Measurements from ENCODE around the gene PPP6R2. TPM values are rescaled to one million over a fixed set of nuclear protein-coding genes. Genes with fewer than 3 reads are reported as not detected.
A peak's percentile ranks its signal among the peaks of the same experiment; 100 is the strongest.
"Not testable (repeated sequence)": the region's sequence is repeated elsewhere in the genome, so short reads cannot be mapped to it uniquely, and the experiment has no call there.

PPP6R2 gene
- total and polyA plus RNA-seq, 7 experiments from 2014 or later: 17.0 to 88.1 (median 63.9) TPM

DNA sequence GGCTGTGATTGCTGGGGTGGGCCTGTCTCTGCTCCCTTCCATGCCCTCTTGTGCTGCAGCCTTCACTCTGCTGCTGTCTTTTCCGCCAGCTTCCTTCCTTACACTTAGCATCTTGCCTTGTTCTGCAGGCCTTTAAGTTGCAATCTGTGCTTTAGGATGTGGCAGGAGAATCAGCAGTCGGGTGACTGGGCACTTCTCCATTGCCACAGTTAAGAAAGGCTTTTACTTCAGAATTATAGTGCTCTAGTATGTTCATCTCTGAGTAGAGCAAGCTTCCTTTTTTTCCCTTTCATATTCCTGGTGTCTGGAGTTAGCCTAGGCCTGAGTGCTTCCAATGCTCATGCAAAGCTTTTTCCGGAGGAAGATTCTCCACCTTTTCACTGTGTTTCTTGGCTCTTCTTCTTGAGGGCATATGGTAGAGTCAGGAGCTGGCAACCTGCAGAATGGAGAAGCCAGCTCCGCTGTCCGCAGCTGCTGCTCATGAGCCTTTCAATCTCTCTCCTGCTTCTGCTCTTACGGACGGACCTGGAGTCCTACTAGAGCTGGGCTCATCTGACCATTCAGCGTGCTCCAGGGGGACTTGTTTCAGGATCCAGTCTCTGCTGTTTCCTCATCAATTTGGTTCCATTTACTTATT, 20.2 kb downstream of the PPP6R2 start:
- Mint-ChIP-seq H3K9me3 (peaks cover 0 to 3% (median 0%) of the 10 kb centered on the region in 11 donors), H3K4me3 (no peak overlapping the region), H3K36me3 (peaks cover 4 to 35% (median 25%) of the 10 kb centered on the region in 5 donors), H3K4me1 (peaks cover 26 to 69% (median 62%) of the 10 kb centered on the region in 7 donors), H3K27ac (peak overlapping the region in 3 of 9 donors; percentile 34 to 61 (median 58)), H3K27me3 (no peaks in the 10 kb centered on the region)
- ChIA-PET CTCF (no interaction called here), POLR2A (no interaction called here)
- Histone ChIP-seq H3K9me3 (ENCODE audit: control insufficient read depth in 2 of 3, low read length in 3 of 3) (no peaks in the 10 kb centered on the region), H3K27me3 (ENCODE audit: control insufficient read depth in 2 of 2, insufficient read depth in 2 of 2, low read length in 2 of 2) (no peaks in the 10 kb centered on the region), H3K4me1 (ENCODE audit: control insufficient read depth in 2 of 2, insufficient read depth in 2 of 2, low read length in 2 of 2) (peaks cover 11 to 23% of the 10 kb centered on the region in 2 donors), H3K27ac (ENCODE audit: low read depth, low read length) (no peak overlapping the region), H3K36me3 (ENCODE audit: control insufficient read depth in 2 of 3, insufficient read depth in 3 of 3, low read length in 3 of 3) (peaks cover 0 to 28% (median 7%) of the 10 kb centered on the region in 3 experiments), H3K4me3 (ENCODE audit: low read length) (no peak overlapping the region)
- intact Hi-C loops (cut with micrococcal nuclease): no loop called here
- ATAC-seq (no peak), DNase-seq (no peak)

DNA sequence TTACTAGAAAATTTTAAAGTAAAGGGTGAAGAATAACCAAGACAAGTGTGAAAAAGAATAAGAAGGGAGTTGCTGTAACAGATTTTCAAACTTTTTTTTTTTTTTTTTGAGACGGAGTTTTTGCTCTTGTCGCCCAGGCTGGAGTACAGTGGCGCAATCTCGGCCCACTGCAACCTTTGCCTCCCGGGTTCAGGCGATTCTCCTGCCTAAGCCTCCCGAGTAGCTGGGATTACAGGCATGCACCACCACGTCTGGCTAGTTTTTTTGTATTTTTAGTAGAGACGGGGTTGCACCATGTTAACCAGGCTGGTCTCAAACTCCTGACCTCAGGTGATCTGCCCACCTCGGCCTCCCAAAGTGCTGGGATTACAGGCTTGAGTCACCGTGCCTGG, 20.7 kb downstream of the PPP6R2 start:
- DNase-seq; POLR2A ChIA-PET; H3K27me3 ChIP-seq (ENCODE audit: control insufficient read depth in 2 of 2, insufficient read depth in 2 of 2, low read length in 2 of 2); CTCF ChIA-PET; H3K9me3 ChIP-seq (ENCODE audit: control insufficient read depth in 2 of 3, low read length in 3 of 3); H3K27ac Mint-ChIP-seq; H3K27ac ChIP-seq (ENCODE audit: low read depth, low read length); H3K27me3 Mint-ChIP-seq; intact Hi-C loops (cut with micrococcal nuclease); H3K9me3 Mint-ChIP-seq; H3K4me3 ChIP-seq (ENCODE audit: low read length); H3K4me3 Mint-ChIP-seq; ATAC-seq: not testable (repeated sequence)
- Histone ChIP-seq H3K4me1 (ENCODE audit: control insufficient read depth in 2 of 2, insufficient read depth in 2 of 2, low read length in 2 of 2) (peaks cover 11 to 23% of the 10 kb centered on the region in 2 donors), H3K36me3 (ENCODE audit: control insufficient read depth in 2 of 3, insufficient read depth in 3 of 3, low read length in 3 of 3) (peaks cover 0 to 31% (median 7%) of the 10 kb centered on the region in 3 experiments)
- Mint-ChIP-seq H3K36me3 (peaks cover 4 to 35% (median 26%) of the 10 kb centered on the region in 5 donors), H3K4me1 (peaks cover 24 to 64% (median 57%) of the 10 kb centered on the region in 7 donors)

DNA sequence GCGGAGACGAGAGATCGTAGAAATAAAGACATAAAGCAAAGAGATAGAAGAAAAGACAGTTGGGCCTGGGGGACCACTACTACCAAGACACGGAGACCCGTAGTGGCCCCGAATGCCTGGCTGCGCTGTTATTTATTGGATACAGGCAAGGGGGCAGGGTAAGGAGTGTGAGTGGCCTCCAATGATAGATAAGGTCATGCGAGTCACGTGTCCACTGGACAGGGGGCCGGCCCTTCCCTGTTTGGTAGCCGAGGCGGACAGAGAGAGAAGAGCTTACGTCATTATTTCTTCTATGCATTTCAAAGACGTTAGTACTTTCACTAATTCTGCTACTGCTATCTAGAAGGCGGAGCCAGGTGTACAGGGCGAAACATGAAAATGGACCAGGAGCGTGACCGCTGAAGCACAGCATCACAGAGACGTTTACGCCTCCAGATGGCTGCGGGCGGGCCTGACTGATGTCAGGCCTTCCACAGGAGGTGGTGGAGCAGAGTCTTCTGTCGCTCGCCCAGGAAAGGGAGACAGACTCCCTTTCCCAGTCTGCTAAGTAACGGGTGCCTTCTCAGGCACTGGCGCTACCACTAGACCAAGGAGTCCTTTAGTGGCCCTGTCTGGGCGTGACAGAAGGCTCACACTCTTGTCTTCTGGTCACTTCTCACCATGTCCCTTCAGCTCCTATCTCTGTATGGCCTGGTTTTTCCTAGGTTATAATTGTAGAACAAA, 24.8 kb downstream of the PPP6R2 start:
- peaks cover 0 to 21% (median 17%) of the 10 kb centered on the region in 5 donors for H3K36me3 Mint-ChIP-seq
- Histone ChIP-seq H3K9me3 (ENCODE audit: control insufficient read depth in 2 of 3, low read length in 3 of 3) (no peaks in the 10 kb centered on the region), H3K4me1 (ENCODE audit: control insufficient read depth in 2 of 2, insufficient read depth in 2 of 2, low read length in 2 of 2) (no peaks in the 10 kb centered on the region), H3K36me3 (ENCODE audit: control insufficient read depth in 2 of 3, insufficient read depth in 3 of 3, low read length in 3 of 3) (peaks cover 0 to 11% (median 0%) of the 10 kb centered on the region in 3 experiments), H3K4me3 (ENCODE audit: low read length) (no peak overlapping the region), H3K27ac (ENCODE audit: low read depth, low read length) (no peak overlapping the region), H3K27me3 (ENCODE audit: control insufficient read depth in 2 of 2, insufficient read depth in 2 of 2, low read length in 2 of 2) (no peaks in the 10 kb centered on the region)
- ChIA-PET CTCF (interaction anchor here (0.8 kb wide), 1 partner anchor 180 kb away, joined by 3 read pairs; no protein-coding TSS in a partner anchor), POLR2A (no interaction called here)
- H3K4me3 Mint-ChIP-seq: no peak overlapping the region
- intact Hi-C loops (cut with micrococcal nuclease): no loop called here
- H3K4me1 Mint-ChIP-seq: peaks cover 7 to 33% (median 27%) of the 10 kb centered on the region in 7 donors
- DNase-seq: no peak
- ATAC-seq: no peak
- no peaks in the 10 kb centered on the region for H3K9me3 Mint-ChIP-seq
- H3K27me3 Mint-ChIP-seq: no peaks in the 10 kb centered on the region
- H3K27ac Mint-ChIP-seq: no peak overlapping the region

DNA sequence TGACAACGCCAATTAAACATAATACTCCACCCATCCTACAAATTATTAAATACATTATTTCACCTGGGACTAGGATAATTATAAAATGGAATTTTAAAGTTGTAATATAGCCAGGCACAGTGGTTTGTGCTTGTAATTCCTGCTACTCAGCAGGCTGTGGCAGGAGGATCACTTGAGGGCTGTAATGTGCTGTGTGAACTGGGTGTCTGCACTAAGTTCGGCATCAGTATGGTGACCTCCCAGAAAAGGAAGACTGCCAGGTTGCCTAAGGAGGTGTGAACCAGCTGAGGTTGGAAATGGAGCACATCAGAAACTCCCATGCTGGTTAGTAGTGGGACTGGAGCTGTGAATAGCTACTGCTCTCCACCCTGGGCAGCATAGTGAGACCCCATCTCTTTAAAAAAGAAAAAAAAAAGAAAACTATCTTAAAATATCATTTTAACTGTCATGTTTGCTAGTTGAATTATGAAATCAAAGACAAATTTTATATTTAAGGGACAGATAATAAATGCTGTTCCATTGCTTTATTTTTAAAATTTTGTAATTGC, 28.0 kb downstream of the PPP6R2 start:
- Mint-ChIP-seq H3K36me3 (peaks cover 0 to 28% (median 22%) of the 10 kb centered on the region in 5 donors), H3K4me3 (no peak overlapping the region), H3K27me3 (no peaks in the 10 kb centered on the region), H3K27ac (peak overlapping the region in 1 of 9 donors; percentile 56), H3K9me3 (no peaks in the 10 kb centered on the region), H3K4me1 (peaks cover 7 to 31% (median 21%) of the 10 kb centered on the region in 7 donors)
- ChIA-PET POLR2A (no interaction called here), CTCF (no interaction called here)
- peaks cover 6 to 27% (median 18%) of the 10 kb centered on the region in 3 experiments for H3K36me3 ChIP-seq (ENCODE audit: control insufficient read depth in 2 of 3, insufficient read depth in 3 of 3, low read length in 3 of 3)
- peaks cover 0 to 3% of the 10 kb centered on the region in 2 donors for H3K4me1 ChIP-seq (ENCODE audit: control insufficient read depth in 2 of 2, insufficient read depth in 2 of 2, low read length in 2 of 2)
- H3K27me3 ChIP-seq (ENCODE audit: control insufficient read depth in 2 of 2, insufficient read depth in 2 of 2, low read length in 2 of 2): no peaks in the 10 kb centered on the region
- DNase-seq (no peak), ATAC-seq (no peak)
- no peaks in the 10 kb centered on the region for H3K9me3 ChIP-seq (ENCODE audit: control insufficient read depth in 2 of 3, low read length in 3 of 3)
- H3K27ac ChIP-seq (ENCODE audit: low read depth, low read length): no peak overlapping the region
- H3K4me3 ChIP-seq (ENCODE audit: low read length): no peak overlapping the region
- intact Hi-C loops (cut with micrococcal nuclease): no loop called here

DNA sequence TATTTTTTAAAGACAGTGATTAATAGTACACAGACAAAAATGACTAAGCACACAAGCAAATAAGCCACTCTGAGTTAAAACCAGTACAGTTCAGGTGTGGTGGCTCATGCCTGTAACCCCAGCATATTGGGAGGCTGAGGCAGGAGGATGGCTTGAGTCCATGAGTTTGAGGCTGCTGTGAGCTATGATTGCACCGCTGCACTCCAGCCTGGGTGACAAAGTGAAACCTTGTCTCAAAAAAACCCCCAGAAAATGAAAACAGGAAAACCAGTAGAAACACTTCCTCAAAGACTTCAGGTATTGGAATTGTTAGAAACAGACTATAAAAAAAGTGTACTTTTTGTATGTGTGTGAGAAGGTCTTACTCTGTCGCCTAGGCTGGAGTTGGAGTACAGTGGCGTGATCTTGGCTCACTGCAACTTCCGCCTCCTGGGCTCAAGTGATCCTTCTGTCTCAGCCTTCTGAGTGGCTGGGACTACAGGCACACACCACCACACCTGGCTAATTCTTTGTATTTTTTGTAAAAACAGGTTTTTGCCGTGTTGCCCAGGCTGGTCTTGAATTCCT, 33.0 kb downstream of the PPP6R2 start:
- Mint-ChIP-seq H3K4me1 (peaks cover 0 to 22% (median 13%) of the 10 kb centered on the region in 7 donors), H3K27me3 (no peaks in the 10 kb centered on the region), H3K4me3 (peak overlapping the region in 6 of 10 donors; percentile 30 to 56 (median 41)), H3K36me3 (peaks cover 0 to 29% (median 16%) of the 10 kb centered on the region in 5 donors), H3K27ac (peak overlapping the region in 8 of 9 donors; percentile 7 to 83 (median 68)), H3K9me3 (no peaks in the 10 kb centered on the region)
- no peak for ATAC-seq
- CTCF ChIA-PET: interaction anchor here (1.1 kb wide), 1 partner anchor 122 kb away, joined by 3 read pairs; no protein-coding TSS in a partner anchor
- no peaks in the 10 kb centered on the region for H3K9me3 ChIP-seq (ENCODE audit: control insufficient read depth in 2 of 3, low read length in 3 of 3)
- DNase-seq: no peak
- no peak overlapping the region for H3K4me3 ChIP-seq (ENCODE audit: low read length)
- no peak overlapping the region for H3K27ac ChIP-seq (ENCODE audit: low read depth, low read length)
- peaks cover 9 to 41% (median 23%) of the 10 kb centered on the region in 3 experiments for H3K36me3 ChIP-seq (ENCODE audit: control insufficient read depth in 2 of 3, insufficient read depth in 3 of 3, low read length in 3 of 3)
- H3K4me1 ChIP-seq (ENCODE audit: control insufficient read depth in 2 of 2, insufficient read depth in 2 of 2, low read length in 2 of 2): peaks cover 0 to 6% of the 10 kb centered on the region in 2 donors
- POLR2A ChIA-PET: interaction anchor here (0.6 kb wide), 1 partner anchor 51 kb away, joined by 3 read pairs; no protein-coding TSS in a partner anchor
- intact Hi-C loops (cut with micrococcal nuclease): no loop called here
- H3K27me3 ChIP-seq (ENCODE audit: control insufficient read depth in 2 of 2, insufficient read depth in 2 of 2, low read length in 2 of 2): no peaks in the 10 kb centered on the region

DNA sequence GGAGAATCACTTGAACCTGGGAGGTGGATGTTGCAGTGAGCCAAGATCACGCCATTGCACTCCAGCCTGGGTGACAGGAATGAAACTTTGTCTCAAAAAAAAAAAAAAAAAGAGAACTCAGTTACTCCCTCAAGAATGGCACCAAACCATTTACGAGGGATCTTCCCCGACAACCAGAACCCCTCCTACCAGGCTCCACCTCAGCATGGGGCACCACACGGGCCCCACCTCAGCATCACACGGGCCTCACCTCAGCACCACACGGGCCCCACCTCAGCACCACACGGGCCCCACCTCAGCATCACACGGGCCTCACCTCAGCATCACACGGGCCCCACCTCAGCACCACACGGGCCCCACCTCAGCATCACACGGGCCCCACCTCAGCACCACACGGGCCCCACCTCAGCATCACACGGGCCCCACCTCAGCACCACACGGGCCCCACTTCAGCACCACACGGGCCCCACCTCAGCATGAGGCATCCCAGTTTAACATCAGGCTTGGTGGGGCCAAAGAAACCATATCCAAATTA, 38.0 kb downstream of the PPP6R2 start:
- ATAC-seq; H3K27ac ChIP-seq (ENCODE audit: low read depth, low read length); H3K27ac Mint-ChIP-seq; H3K9me3 Mint-ChIP-seq; H3K4me3 Mint-ChIP-seq; H3K4me1 ChIP-seq (ENCODE audit: control insufficient read depth in 2 of 2, insufficient read depth in 2 of 2, low read length in 2 of 2); H3K27me3 Mint-ChIP-seq; POLR2A ChIA-PET; intact Hi-C loops (cut with micrococcal nuclease); H3K27me3 ChIP-seq (ENCODE audit: control insufficient read depth in 2 of 2, insufficient read depth in 2 of 2, low read length in 2 of 2); H3K4me3 ChIP-seq (ENCODE audit: low read length); H3K9me3 ChIP-seq (ENCODE audit: control insufficient read depth in 2 of 3, low read length in 3 of 3); DNase-seq: not testable (repeated sequence)
- CTCF ChIA-PET: interaction anchor here (0.7 kb wide), 3 partner anchors 38 to 121 kb away, joined by 3 read pairs; no protein-coding TSS in a partner anchor
- Mint-ChIP-seq H3K4me1 (peaks cover 0 to 20% (median 14%) of the 10 kb centered on the region in 7 donors), H3K36me3 (peaks cover 0 to 13% (median 7%) of the 10 kb centered on the region in 5 donors)
- H3K36me3 ChIP-seq (ENCODE audit: control insufficient read depth in 2 of 3, insufficient read depth in 3 of 3, low read length in 3 of 3): peaks cover 4 to 19% (median 6%) of the 10 kb centered on the region in 3 experiments

All from naive thymus-derived CD4-positive, alpha-beta T cell (primary cell).